Mucosa of descending colon (tissue), 3 donors: ENCODE results near the gene CFAP119. TPM values are rescaled to one million over a fixed set of nuclear protein-coding genes. Genes with fewer than 3 reads are reported as not detected.
"Not testable (repeated sequence)": the region's sequence is repeated elsewhere in the genome, so short reads cannot be mapped to it uniquely, and the experiment has no call there.

Experiments used
- ATAC-seq: fragments of 200-7000 bp; cut with Tn5 transposase; one replicate; pipeline ENCODE4 v1.9.1; 2020; ENCODE audit warnings: mild to moderate bottlenecking, moderate library complexity
- DNase-seq, 3 donors: peaks; one replicate each; pipeline ENCODE4 v3.0.0-alpha.2; 2020
- H3K36me3 ChIP-seq: fragments of 200-600 bp; one replicate; pipeline ENCODE4 v1.8.0; 2021; ENCODE audit warnings: low read depth, mild to moderate bottlenecking
- H3K4me1 ChIP-seq: fragments of 200-600 bp; one replicate; pipeline ENCODE4 v1.8.0; 2021; ENCODE audit warnings: low read depth, mild to moderate bottlenecking
- H3K4me3 ChIP-seq: fragments of 200-600 bp; one replicate; pipeline ENCODE4 v1.8.0; 2021; ENCODE audit warnings: mild to moderate bottlenecking
- H3K9me3 ChIP-seq: fragments of 200-600 bp; one replicate; pipeline ENCODE4 v1.8.0; 2021; ENCODE audit warnings: mild to moderate bottlenecking
- CTCF ChIP-seq: fragments of 200-600 bp; IDR thresholded peaks from one replicate; pipeline ENCODE4 v1.8.0; 2022; ENCODE audit warnings: antibody characterized with exemption, mild to moderate bottlenecking
- intact Hi-C, 2 donors: fragments of 100-400 bp; cut with DNase I in 1 of 2; cut with micrococcal nuclease in 1 of 2; formaldehyde crosslinking; loops; one replicate each; pipeline versions ENCODE4 v1.11.0 to v1.11.1; 2022; cut with DNase I, micrococcal nuclease
- long read RNA-seq, 2 donors: library from polyadenylated mRNA; unstranded; transcript quantifications; one replicate each; pipeline ENCODE4 v2.0.0, GENCODE V29; 2019 to 2021
- total RNA-seq, 3 donors: library from RNA; stranded (reverse); fragmentation: NEBNext Ultra II Directional in 2 of 3; extraction: Animal tissue kit (Norgen Biotek cat#: 25700) in 2 of 3; gene quantifications; one replicate each; pipeline versions ENCODE4 v1.2.1 to v1.2.4, GENCODE V29; 2021 to 2023
- donor health status: DM: no; HTN: no; CAD: no; lungs with moderate emphysema.
- donor health status: DM: no; HTN: no; CAD: no.
- donor health status: DM: no; HTN: yes; CAD: no.

Gene CFAP119
- total RNA-seq = 1 to 10 TPM; 4.6 to 5.5 (median 5.1) TPM
- long read RNA-seq, donor 1, partial matches to known transcripts = 0 of 4 reads
- long read RNA-seq, donor 1, other reads (novel, unspliced or antisense) = 4 of 4 reads
- long read RNA-seq, donor 2, partial matches to known transcripts = 0 of 3 reads
- long read RNA-seq, donor 2, other reads (novel, unspliced or antisense) = 3 of 3 reads

GRCh38 chr16:30761928-30762902 is at the start of gene CFAP119, which contains the start of gene RNF40:
TSS of gene CFAP119 (minus strand) at chr16:30762062. CDS start at chr16:30761748, 314 bp downstream.
TSS of gene RNF40 (plus strand) at chr16:30762322. CDS start at chr16:30762546, 224 bp downstream.
- Histone ChIP-seq H3K9me3 (no peaks in the 10 kb centered on the region), H3K4me1 (peaks cover 20% of the 10 kb centered on the region), H3K4me3 (peak within 1 kb of the TSS; percentile 74), H3K36me3 (peaks cover 11% of the 10 kb centered on the region)
- peak; percentile 96 for ATAC-seq
- intact Hi-C loops = no loop called here
- TF ChIP-seq CTCF = no peak
- DNase-seq = peak; percentile 96 to 97 (median 97)

DNA sequence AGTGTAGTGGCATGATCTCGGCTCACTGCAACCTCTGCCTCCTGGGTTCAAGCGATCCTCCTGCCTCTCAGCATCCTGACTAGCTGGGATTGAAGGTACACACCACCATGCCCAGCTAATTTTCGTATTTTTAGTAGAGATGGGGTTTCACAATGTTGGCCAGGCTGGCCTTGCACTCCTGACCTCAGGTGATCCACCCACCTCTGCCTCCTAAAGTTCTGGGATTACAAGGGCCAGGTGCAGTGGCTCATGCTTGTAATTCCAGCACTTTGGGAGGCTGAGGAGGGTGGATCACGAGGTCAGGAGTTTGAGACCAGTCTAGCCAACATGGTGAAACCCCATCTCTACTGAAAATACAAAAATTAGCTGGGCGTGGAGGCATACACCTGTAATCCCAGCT is 47.8 kb upstream of the CFAP119 start:
- H3K36me3 ChIP-seq, ATAC-seq, H3K4me1 ChIP-seq, intact Hi-C loops, H3K4me3 ChIP-seq, H3K9me3 ChIP-seq, DNase-seq: not testable (repeated sequence)

DNA sequence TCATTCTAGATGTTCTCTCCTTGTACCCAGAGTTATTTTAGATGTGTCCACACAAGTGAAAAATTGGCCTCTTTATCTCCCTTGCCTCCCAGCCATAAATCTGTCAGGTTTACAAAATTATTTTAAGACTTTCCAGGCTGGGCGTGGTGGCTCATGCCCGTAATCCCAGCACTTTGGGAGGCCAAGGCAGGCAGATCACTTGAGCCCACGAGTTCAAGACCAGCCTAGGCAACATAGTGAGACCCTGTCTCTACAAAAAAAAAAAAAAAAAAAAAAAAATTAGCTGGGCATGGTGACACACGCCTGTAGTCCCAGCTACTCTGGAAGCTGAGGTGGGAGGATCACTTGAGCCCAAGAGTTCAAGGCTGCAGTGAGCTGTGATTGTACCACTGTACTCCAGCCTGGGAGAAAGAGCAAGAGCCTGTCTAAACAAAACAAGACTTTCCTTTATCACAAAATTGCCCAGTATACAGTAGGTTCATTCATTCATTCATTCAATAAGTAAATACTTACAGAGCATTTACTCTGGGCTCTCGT is 47.1 kb upstream of the CFAP119 start:
- H3K4me1 ChIP-seq, H3K9me3 ChIP-seq, ATAC-seq, H3K36me3 ChIP-seq, H3K4me3 ChIP-seq, intact Hi-C loops, DNase-seq: not testable (repeated sequence)

DNA sequence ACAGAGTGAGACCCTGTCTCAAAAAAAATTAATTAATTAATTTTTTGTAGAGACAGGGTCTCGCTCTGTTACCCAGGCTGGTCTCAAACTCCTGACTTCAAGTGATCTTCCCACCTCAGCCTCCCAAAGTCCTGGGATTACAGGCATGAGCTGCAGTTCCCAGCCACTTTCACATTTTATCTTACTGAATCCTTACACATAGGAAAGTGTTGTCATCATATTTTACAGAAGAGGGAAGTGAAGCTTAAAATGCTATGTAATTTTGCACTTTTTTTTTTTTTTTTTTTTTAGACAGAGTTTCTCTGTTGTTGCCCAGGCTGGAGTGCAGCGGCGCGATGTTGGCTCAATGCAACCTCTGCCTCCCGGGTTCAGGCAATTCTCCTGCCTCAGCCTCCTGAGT is 46.3 kb upstream of the CFAP119 start:
- ATAC-seq = no peak
- no peak for TF ChIP-seq CTCF
- intact Hi-C loops = no loop called here
- no peaks in the 10 kb centered on the region for H3K36me3 ChIP-seq
- DNase-seq = no peak
- no peak overlapping the region for H3K4me3 ChIP-seq
- peaks cover 6% of the 10 kb centered on the region for H3K4me1 ChIP-seq
- H3K9me3 ChIP-seq = no peaks in the 10 kb centered on the region

GRCh38 chr16:30805370-30806169 is 43.7 kb upstream of the CFAP119 start:
- no peak for TF ChIP-seq CTCF
- intact Hi-C loops = no loop called here
- no peaks in the 10 kb centered on the region for H3K36me3 ChIP-seq

GRCh38 chr16:30805056-30805369 is 43.2 kb upstream of the CFAP119 start:
- intact Hi-C loops = no loop called here
- no peak for TF ChIP-seq CTCF
- no peaks in the 10 kb centered on the region for H3K36me3 ChIP-seq
- ATAC-seq (peak; percentile 31), DNase-seq (no peak)
- H3K9me3 ChIP-seq = no peaks in the 10 kb centered on the region
- H3K4me3 ChIP-seq = peak overlapping the region; percentile 64
- H3K4me1 ChIP-seq = peaks cover 6% of the 10 kb centered on the region

More at GRCh38 chr16:30805370-30806169, 43.7 kb upstream of the CFAP119 start:
- Histone ChIP-seq H3K4me3 (peak overlapping the region; percentile 64), H3K9me3 (no peaks in the 10 kb centered on the region), H3K4me1 (peaks cover 6% of the 10 kb centered on the region)
- DNase-seq = peak; percentile 88 to 91 (median 91)
- ATAC-seq = peak; percentile 97
